Kidney glomerular epithelial cell (primary cell): ENCODE results near the gene AMY1B.
"Not testable (repeated sequence)": the region's sequence is repeated elsewhere in the genome, so short reads cannot be mapped to it uniquely, and the experiment has no call there.

Experiments used
- DNase-seq: peaks from one replicate; lab custom pipeline; 2025; lab: John Stamatoyannopoulos, UW

The AMY1B gene

DNA sequence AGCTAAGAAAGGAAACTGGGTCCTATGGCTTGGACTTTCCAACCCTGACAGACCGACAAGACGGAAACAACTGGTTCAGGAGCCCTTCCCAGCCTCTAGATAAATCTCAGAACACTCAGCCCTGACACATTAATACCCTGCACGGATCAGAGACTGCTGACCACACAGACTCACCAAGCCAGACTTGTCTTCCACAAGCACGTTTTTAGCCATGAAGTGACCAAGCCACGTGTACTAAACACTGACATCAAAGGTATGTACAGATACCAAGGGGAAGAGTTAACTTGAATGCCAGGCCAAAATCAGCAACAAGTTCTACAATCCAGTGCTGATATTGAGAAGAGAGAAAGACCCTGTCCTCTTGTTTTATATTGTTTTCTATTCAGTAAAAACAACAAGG is at the start of gene AMY1B:
TSS of gene AMY1B (minus strand) at position 101 of the 400 bp plus-strand sequence. CDS start 571 bp downstream, outside the sequence.
- DNase-seq = not testable (repeated sequence)

DNA sequence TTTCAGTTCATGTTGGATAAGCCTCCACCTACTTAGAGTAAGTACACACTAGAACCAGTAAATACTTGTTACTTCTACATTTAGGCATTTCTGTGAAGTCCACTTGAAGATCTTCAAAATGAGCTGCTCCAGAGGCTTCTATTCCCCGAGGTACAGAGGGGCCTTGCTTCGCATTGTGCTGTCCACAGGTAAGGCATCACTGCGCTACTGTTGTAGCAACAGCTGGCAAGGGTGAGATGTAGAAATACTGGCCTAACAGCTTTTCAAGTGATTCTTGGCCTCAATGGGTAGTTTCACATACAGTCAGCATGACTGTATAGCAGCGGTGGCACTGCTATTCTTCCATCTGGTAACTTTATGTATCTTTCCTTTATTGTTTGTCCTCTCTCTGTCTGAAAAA is 49.0 kb upstream of the AMY1B start:
- not testable (repeated sequence) for DNase-seq

DNA sequence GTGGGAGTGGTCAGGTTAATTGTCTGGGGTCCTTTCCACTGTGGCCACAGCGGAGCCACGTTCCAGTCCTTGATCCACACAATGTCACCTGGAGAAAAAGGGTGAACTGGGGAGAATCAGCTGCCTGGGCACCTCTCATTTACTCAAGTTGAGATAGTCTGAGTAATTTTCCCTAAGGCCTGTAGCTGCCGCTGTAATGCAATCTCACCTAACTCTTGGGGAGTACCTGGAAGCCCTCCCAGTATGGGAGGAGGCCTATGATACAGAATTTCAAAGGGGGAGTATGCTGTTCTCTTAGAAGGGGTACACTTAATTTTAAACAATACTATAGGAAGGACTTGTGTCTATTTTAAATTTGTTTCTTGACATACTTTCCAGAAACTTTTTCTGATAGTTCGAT is 48.4 kb upstream of the AMY1B start:
- DNase-seq = not testable (repeated sequence)

DNA sequence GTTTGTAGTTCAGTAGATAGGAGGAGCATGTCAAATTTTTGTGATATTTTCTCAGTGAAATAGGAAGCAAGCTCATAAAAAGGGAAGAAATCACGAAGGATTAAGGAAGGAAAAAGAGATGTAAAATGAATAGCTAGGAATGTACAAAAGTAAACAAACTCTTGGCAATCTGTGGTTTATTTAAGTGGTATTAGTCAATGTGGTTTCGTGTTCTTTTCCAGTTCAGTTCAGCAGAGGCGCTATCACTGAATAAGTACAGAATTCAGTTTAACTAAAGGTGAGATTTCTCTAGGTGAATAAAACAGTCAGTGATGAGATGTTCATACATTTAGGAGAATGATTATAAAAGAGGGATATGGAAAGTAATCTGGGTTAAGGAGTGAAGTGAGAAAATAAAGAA is 42.0 kb upstream of the AMY1B start:
- not testable (repeated sequence) for DNase-seq

DNA sequence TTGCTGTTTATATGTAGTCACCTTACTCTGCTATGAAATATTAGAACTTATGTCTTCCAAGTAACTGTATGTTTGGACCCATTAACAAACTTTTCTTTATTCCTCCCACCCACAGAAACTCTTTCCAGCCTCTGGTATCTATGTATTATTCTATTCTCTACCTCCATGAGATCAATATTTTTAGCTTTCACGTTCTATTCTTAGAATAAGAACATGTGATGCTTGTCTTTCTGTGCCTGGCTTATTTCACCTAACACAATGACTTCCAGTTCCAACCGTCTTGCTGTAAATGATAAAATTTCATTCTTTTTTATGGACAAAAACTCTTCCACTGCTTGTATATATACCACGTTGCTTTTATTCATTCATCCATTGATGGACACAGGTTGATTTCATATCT is 39.3 kb upstream of the AMY1B start:
- not testable (repeated sequence) for DNase-seq

DNA sequence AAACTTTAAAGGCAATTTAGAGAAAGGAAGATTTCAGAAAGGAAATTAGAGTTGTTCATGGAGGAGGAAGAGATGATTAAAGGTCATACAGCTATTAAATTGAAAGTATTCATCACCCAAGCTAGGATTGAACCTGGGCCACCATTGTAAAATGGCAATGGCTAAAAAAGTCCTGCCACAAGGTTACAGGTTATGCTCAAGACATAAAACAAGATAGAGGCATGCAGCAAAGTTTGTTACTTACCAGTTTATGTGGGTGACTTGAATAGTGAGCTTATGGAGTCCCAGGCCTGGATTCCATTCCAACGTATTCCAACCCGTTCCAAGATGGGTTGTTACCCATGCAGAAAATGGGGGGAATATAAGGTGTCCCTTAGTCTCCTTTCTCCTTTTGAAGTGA is 25.5 kb upstream of the AMY1B start:
- DNase-seq = not testable (repeated sequence)

DNA sequence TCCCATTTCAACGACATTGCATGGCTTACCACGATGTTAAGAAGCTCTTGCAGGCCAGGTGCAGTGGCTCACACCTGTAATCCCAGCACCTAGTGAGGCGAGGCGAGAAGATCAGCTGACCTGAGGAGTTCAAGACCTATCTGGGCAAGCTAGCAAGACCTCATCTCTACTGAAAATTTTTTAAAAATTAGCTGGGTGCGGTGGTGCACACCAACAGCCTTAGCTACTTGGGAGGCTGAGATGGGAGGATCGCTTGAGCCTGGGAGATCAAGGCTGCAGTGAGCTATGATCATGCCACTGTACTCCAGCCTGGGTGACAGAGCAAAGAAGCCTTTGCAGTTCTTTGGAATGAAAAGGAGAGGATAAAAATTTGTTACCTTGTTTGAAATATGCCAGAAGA is 21.4 kb upstream of the AMY1B start:
- DNase-seq = not testable (repeated sequence)

DNA sequence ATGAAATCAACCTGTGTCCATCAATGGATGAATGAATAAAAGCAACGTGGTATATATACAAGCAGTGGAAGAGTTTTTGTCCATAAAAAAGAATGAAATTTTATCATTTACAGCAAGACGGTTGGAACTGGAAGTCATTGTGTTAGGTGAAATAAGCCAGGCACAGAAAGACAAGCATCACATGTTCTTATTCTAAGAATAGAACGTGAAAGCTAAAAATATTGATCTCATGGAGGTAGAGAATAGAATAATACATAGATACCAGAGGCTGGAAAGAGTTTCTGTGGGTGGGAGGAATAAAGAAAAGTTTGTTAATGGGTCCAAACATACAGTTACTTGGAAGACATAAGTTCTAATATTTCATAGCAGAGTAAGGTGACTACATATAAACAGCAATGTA is 14.4 kb upstream of the AMY1B start:
- not testable (repeated sequence) for DNase-seq

DNA sequence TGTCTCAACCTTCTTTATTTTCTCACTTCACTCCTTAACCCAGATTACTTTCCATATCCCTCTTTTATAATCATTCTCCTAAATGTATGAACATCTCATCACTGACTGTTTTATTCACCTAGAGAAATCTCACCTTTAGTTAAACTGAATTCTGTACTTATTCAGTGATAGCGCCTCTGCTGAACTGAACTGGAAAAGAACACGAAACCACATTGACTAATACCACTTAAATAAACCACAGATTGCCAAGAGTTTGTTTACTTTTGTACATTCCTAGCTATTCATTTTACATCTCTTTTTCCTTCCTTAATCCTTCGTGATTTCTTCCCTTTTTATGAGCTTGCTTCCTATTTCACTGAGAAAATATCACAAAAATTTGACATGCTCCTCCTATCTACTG is 11.7 kb upstream of the AMY1B start:
- DNase-seq = not testable (repeated sequence)

DNA sequence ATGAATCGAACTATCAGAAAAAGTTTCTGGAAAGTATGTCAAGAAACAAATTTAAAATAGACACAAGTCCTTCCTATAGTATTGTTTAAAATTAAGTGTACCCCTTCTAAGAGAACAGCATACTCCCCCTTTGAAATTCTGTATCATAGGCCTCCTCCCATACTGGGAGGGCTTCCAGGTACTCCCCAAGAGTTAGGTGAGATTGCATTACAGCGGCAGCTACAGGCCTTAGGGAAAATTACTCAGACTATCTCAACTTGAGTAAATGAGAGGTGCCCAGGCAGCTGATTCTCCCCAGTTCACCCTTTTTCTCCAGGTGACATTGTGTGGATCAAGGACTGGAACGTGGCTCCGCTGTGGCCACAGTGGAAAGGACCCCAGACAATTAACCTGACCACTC is 5.2 kb upstream of the AMY1B start:
- not testable (repeated sequence) for DNase-seq

DNA sequence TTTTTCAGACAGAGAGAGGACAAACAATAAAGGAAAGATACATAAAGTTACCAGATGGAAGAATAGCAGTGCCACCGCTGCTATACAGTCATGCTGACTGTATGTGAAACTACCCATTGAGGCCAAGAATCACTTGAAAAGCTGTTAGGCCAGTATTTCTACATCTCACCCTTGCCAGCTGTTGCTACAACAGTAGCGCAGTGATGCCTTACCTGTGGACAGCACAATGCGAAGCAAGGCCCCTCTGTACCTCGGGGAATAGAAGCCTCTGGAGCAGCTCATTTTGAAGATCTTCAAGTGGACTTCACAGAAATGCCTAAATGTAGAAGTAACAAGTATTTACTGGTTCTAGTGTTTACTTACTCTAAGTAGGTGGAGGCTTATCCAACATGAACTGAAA is 4.7 kb upstream of the AMY1B start:
- DNase-seq = not testable (repeated sequence)

DNA sequence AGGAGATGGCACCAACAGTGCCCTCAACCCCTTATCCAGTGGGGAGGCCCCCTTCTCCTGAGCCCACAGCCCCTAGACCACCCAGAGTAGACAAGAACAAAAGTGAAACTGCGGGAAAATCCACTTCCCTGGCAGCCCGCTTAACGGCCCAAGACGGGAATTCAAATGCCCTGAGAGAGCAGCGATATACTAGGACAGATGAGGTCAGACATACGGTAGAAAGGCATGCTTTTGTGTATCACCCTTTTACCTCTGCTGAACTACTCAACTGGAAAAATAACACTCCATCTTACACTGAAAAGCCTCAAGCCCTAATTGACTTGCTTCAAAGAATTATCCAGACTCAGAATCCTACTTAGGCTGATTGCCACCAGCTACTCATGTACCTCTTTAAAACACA is 1.4 kb upstream of the AMY1B start:
- not testable (repeated sequence) for DNase-seq

DNA sequence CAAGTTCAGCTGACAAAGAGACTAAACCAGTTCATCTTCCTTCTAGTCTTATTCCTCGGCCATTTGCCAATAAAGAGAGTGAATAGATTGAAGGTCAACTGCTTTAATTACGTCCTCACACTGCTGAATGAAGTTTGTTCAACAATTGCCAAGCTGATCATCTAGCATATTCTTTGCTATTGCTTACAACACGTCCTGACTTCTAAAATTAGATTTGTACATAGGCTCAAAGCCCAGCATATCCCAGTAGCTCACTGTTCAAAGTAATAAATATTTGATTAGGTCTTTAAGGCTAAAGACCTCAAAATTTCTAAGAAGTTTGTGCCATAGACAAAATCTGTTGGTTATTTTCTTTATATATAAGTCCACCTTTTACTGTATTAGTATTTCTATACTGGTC is 19.7 kb downstream of the AMY1B start:
- not testable (repeated sequence) for DNase-seq

DNA sequence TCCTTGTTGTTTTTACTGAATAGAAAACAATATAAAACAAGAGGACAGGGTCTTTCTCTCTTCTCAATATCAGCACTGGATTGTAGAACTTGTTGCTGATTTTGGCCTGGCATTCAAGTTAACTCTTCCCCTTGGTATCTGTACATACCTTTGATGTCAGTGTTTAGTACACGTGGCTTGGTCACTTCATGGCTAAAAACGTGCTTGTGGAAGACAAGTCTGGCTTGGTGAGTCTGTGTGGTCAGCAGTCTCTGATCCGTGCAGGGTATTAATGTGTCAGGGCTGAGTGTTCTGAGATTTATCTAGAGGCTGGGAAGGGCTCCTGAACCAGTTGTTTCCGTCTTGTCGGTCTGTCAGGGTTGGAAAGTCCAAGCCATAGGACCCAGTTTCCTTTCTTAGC is 40.5 kb downstream of the AMY1B start, which contains the start of gene AMY1A:
TSS of gene AMY1A (plus strand) at position 301 of the 400 bp plus-strand sequence. CDS start 571 bp downstream, outside the sequence.
- DNase-seq = not testable (repeated sequence)

DNA sequence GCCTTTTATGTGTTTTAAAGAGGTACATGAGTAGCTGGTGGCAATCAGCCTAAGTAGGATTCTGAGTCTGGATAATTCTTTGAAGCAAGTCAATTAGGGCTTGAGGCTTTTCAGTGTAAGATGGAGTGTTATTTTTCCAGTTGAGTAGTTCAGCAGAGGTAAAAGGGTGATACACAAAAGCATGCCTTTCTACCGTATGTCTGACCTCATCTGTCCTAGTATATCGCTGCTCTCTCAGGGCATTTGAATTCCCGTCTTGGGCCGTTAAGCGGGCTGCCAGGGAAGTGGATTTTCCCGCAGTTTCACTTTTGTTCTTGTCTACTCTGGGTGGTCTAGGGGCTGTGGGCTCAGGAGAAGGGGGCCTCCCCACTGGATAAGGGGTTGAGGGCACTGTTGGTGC is 41.9 kb downstream of the AMY1B start:
- not testable (repeated sequence) for DNase-seq

DNA sequence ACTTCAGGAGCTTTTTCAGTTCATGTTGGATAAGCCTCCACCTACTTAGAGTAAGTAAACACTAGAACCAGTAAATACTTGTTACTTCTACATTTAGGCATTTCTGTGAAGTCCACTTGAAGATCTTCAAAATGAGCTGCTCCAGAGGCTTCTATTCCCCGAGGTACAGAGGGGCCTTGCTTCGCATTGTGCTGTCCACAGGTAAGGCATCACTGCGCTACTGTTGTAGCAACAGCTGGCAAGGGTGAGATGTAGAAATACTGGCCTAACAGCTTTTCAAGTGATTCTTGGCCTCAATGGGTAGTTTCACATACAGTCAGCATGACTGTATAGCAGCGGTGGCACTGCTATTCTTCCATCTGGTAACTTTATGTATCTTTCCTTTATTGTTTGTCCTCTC is 45.1 kb downstream of the AMY1B start:
- not testable (repeated sequence) for DNase-seq

DNA sequence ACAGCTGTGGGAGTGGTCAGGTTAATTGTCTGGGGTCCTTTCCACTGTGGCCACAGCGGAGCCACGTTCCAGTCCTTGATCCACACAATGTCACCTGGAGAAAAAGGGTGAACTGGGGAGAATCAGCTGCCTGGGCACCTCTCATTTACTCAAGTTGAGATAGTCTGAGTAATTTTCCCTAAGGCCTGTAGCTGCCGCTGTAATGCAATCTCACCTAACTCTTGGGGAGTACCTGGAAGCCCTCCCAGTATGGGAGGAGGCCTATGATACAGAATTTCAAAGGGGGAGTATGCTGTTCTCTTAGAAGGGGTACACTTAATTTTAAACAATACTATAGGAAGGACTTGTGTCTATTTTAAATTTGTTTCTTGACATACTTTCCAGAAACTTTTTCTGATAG is 45.7 kb downstream of the AMY1B start:
- not testable (repeated sequence) for DNase-seq

DNA sequence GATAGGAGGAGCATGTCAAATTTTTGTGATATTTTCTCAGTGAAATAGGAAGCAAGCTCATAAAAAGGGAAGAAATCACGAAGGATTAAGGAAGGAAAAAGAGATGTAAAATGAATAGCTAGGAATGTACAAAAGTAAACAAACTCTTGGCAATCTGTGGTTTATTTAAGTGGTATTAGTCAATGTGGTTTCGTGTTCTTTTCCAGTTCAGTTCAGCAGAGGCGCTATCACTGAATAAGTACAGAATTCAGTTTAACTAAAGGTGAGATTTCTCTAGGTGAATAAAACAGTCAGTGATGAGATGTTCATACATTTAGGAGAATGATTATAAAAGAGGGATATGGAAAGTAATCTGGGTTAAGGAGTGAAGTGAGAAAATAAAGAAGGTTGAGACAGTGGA is 52.1 kb downstream of the AMY1B start:
- not testable (repeated sequence) for DNase-seq

DNA sequence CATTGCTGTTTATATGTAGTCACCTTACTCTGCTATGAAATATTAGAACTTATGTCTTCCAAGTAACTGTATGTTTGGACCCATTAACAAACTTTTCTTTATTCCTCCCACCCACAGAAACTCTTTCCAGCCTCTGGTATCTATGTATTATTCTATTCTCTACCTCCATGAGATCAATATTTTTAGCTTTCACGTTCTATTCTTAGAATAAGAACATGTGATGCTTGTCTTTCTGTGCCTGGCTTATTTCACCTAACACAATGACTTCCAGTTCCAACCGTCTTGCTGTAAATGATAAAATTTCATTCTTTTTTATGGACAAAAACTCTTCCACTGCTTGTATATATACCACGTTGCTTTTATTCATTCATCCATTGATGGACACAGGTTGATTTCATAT is 54.8 kb downstream of the AMY1B start:
- DNase-seq = not testable (repeated sequence)
